Adrenal gland (tissue), 5 donors: ENCODE results near the gene KLF3.

Experiments used
- CTCF ChIP-seq, 6 experiments: fragments of 450-650 bp in 4 of 6; fragments of 200-600 bp in 2 of 6; sonication (generic) in 1 of 6; IDR thresholded peaks; 1 replicate in 5 of 6; 2 replicates in 1 of 6; pipeline versions ENCODE4 v1.5.1 to v1.8.0; 2016 to 2021; ENCODE audit warnings: antibody characterized with exemption in 6 of 6, mild to moderate bottlenecking in 2 of 6, moderate library complexity in 1 of 6
- POLR2A ChIP-seq, 2 donors: fragments of 450-650 bp; IDR thresholded peaks; one replicate each; pipeline ENCODE4 v1.6.1; 2017; ENCODE audit warnings: antibody characterized with exemption in 2 of 2, mild to moderate bottlenecking in 2 of 2, moderate library complexity in 1 of 2
- donor health status: DM: no; HTN: no; CAD: no.

- TF ChIP-seq CTCF (IDR thresholded peaks at IDR 0.05), result no peak
- no peak for TF ChIP-seq POLR2A (IDR thresholded peaks at IDR 0.05)
Observed at GRCh38 chr4:38749336-38749735, 85.3 kb downstream of the KLF3 start.
